Smooth muscle cell of the brain vasculature (primary cell): ENCODE data around the gene APOB.

Experiments
- DNase-seq: peaks from one replicate; pipeline ENCODE4 v3.0.0-alpha.2; 2012; ENCODE audit warnings: low read depth, low spot score

APOB gene

GRCh38 chr2:21003572-21004180, 40.2 kb downstream of the APOB start:
- DNase-seq = no peak

GRCh38 chr2:21002814-21003192, 41.1 kb downstream of the APOB start:
- no peak for DNase-seq

- no peak for DNase-seq
Measured at GRCh38 chr2:21001988-21002813, 41.7 kb downstream of the APOB start.

DNA sequence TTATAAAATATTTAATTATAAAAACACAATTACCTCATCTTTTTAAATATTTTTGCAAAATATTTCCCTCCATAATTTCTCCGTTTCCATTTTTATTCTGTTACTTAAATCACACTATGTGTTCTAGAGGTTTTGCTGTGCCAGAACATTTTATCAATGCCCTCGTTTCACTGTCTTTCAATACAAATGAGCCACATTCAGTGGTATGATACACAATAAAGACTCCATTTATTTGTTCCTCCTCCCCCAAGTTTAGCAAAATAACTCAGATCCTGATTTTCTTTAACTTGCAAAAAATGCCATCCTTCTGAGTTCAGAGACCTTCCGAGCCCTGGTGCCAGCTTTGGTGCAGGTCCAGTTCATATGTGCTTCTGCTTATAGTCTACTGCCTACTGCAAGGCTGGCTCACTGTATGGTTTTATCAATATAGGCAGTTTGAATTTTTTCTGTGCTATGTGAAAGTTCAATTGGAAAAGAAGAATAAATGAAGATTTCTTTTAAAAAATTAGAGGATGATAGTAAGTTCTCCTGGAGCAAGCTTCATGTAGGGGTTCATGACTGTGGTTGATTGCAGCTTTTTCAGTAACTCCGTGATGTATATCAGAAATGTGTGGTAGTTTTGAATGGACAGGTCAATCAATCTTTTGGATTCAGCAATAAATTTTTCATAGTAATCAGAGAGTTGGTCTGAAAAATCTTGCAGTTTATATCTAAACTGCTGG, 42.5 kb downstream of the APOB start:
- DNase-seq = no peak

DNA sequence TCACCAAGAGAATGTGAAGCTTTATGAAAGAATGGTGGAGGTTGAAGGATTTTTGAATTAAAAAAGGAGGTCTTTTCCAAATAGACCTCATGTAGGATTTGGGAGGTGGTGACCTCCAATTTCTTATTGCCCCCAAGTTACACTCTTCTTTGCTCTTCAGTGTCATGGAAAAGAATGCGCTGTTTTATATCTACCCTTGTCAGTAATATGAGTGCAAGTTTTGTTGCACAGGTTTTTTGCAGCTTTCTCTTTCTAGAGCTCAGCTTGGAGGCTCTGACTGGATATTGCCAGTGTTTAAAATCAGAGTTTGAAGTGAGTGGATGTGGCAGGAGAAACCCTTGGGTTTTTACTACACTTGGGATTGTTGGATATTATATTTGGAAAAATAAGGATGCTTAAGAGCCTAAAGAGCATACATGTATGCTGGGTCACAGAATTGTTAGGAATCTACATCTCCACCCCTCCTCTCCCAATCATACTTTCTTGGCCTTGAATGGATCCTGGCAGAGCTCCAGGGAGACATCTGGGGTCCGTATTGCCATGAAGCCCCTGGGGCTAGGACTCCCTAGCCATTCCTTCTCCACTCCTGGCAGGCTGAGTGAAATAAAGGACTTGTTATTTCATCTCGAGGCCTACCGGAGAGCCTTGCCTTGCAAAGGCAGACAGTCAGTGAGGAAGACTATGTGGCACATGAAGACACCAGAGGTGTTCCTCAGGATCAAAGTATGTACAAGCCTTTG, 43.8 kb downstream of the APOB start:
- no peak for DNase-seq

- no peak for DNase-seq
Measured at GRCh38 chr2:20998972-20999905, 44.6 kb downstream of the APOB start.

- no peak for DNase-seq
Measured at GRCh38 chr2:20997953-20998722, 45.7 kb downstream of the APOB start.

- DNase-seq = no peak
Measured at GRCh38 chr2:20994130-20994529, 49.7 kb downstream of the APOB start.

- DNase-seq = no peak
Measured at GRCh38 chr2:20992201-20992711, 51.6 kb downstream of the APOB start.

GRCh38 chr2:20990442-20991430, 53.1 kb downstream of the APOB start:
- DNase-seq = no peak

DNA sequence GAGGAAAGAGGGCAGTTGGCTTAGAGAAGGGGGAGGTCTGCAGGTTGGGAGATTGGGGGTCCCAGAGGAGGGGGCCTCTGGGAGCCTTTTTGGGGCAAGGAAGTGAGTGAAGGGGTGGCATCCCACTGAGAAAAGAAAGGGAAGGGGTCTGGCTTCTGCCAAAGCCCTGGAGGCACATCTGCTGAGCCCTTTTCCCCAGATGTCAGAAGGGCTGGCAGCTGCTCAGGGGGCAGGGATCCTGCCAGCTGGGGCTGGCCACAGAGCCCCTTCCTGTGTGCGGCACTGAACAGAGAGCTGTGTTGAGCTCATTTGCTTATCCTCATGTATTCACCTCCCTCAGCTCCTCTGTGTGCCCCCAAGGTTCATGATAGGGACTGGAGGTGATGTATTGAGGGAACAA, 54.5 kb downstream of the APOB start:
- DNase-seq = no peak

DNA sequence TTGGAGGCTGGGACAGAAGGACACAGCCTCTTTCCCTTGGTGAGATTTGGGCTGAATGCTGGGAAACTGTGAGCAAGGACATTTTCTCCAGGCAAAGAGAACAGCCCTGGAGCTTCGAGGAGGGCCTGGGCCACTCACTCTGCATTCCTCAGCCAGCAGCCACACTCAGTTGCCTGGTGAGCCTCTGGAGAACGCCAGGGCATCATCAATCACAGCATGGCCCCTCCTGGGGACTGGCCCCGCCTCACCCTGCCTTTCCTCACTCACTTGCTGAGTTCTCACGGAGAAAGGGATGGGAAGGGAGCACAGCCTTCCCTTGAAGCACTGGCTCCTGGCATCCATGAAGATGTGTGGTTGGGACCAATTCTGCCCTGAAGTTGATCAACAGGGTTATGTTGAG, 55.0 kb downstream of the APOB start:
- no peak for DNase-seq

DNA sequence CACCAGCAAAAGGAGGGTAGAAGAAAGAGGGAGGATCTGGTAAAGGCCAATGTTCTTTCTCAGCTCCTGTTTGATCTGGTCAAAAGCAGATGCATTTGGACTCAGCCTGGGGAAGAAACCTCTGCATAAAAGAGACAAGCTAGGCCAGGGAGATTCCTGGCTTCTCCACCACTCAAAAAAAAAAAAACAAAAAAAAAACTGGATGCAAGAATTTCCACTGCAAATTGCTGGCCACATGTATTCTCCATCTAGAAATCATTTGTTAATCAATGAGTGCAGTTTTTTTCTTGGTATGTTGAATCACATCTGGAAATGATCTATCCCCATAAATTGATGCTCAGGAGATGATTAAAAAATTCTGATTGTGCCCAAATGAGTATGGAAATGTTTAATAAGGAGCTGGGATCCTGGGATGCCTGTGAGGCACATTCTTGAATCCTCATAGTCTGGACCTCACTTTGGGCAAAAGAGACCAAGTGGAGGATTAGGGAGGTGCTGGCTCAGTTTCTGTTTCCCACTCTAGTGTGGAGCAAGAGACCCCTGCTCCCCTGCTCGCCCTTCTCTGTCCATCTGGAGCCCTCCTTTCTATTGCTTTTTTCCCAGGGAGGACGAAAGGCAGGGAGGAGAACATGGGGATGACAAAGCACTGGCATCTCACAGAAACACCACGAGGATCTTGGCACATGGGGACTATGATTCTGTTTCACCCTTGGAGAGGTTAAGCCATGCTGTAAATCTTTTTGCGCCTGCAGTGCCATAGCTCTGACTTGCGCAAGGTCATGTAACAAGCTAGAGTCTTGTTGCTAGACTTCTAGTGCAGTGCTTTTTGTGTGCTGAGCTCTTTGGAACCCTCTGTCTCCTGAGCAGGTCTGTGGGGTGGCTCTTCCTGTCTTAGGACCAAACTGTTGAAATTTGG, 57.6 kb downstream of the APOB start:
- DNase-seq = no peak

DNA sequence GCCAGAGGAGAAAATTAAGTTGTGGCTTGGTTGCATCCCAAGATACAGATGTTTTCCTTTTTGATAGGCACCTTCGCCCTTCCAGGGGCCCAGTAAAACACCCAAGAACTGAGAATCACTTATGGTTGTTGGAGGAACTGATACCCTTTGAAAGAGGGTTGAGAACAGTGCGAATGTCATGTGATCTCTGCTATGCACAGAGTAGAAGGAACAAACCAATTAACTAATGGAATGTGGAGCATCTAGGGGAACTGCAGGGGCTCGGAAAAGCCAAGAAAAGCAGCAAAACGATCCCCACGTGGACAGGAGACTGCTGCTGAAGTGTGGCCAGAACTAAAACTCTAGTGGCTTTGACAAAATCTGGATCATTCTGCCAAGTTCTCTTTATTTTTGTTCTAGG, 58.8 kb downstream of the APOB start:
- no peak for DNase-seq

GRCh38 chr2:20984408-20984807, 59.5 kb downstream of the APOB start:
- no peak for DNase-seq

DNA sequence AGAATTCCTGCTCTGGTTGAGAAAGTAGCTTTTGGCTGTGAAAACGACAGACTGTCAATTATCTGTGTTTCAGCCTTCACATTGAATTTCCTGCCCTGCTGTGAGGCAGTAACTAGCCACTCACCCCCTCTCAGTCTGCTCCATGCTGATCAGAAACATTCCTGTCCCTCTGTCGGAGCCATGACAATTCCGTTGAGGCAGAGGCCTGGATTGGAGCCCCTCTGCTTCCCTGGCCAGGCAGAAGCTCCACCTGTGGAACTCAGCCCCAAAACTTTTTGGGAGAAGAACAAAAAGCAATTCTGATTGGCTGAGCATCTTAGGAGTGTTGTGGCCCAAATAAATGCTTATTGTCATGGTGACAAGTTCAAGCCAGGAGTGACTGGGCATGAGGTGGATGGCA, 60.0 kb downstream of the APOB start:
- DNase-seq = no peak

DNA sequence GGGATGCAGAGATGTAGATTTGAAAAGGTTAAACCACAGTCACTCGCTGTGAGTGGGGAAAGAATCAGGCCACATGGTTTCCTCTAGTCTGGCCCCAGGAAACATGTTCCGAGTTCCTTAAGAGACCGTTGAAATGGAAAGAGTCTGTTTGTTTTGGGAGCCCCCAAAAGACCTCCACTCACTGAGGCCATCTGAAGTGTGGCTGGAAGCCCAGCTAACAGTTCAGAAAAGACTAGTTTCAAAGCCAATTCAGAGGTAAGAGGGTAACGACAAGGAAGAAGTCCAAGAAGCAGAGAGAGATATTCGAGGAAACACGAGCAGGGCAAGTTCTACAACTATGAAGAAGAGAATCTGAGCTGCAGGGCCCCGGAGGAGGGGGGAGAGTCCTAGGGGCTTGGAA, 61.0 kb downstream of the APOB start:
- DNase-seq = no peak
